PC-3 (cell line): Measurements from ENCODE around the gene RNF182.

Experiments
- EZH2 ChIP-seq: fragments of 300-600 bp; sonication (generic); IDR thresholded peaks from one replicate; pipeline ENCODE4 v1.6.1; 2017; ENCODE audit warnings: antibody characterized with exemption, mild to moderate bottlenecking, low read length; ENCODE audit not compliant: unreplicated experiment
- EZH2phosphoT487 ChIP-seq: fragments of 300-600 bp; sonication (generic); IDR thresholded peaks from 2 replicates; pipeline ENCODE4 v1.6.1; 2018; ENCODE audit warnings: mild to moderate bottlenecking, antibody characterized with exemption, low read length, borderline replicate concordance
- TF ChIP-seq, protein P1 (sequence below): fragments of 300-600 bp; sonication (generic); conservative IDR thresholded peaks from 2 replicates; pipeline ENCODE4 v1.5.1; 2017; ENCODE audit warnings: antibody characterized with exemption, low read depth, mild to moderate bottlenecking, low read length

DNA sequence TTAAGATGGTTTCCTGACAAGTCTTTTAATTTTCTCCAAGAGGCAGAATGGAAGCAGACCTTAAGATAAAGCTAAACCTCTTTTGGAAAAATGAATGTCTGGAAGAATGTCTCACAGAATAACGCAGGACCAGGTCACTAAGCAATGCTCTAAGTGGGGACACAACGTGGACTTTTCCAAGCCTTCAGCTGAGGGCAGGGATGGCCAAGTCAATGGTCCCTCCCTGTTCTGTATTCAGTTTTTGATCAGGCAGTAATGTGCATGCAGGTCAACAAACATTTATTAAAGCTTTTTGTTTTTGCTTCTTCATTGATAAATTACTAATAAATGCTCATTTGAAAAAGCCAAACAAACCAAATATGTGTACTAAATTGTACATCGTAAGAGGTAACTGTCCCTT is 2.0 kb upstream of the RNF182 start:
- TF ChIP-seq, protein P1, sequence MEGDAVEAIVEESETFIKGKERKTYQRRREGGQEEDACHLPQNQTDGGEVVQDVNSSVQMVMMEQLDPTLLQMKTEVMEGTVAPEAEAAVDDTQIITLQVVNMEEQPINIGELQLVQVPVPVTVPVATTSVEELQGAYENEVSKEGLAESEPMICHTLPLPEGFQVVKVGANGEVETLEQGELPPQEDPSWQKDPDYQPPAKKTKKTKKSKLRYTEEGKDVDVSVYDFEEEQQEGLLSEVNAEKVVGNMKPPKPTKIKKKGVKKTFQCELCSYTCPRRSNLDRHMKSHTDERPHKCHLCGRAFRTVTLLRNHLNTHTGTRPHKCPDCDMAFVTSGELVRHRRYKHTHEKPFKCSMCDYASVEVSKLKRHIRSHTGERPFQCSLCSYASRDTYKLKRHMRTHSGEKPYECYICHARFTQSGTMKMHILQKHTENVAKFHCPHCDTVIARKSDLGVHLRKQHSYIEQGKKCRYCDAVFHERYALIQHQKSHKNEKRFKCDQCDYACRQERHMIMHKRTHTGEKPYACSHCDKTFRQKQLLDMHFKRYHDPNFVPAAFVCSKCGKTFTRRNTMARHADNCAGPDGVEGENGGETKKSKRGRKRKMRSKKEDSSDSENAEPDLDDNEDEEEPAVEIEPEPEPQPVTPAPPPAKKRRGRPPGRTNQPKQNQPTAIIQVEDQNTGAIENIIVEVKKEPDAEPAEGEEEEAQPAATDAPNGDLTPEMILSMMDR, result no peak
- TF ChIP-seq EZH2 (no peak), EZH2phosphoT487 (no peak)
